Epithelial cell of proximal tubule (primary cell): ENCODE results near the gene PLAAT1. TPM values are rescaled to one million over a fixed set of nuclear protein-coding genes. Genes with fewer than 3 reads are reported as not detected.

Experiments used
- DNase-seq: peaks from one replicate; pipeline ENCODE4 v3.0.0-alpha.2; 2011; ENCODE audit warnings: low read depth
- H3K4me3 ChIP-seq: 2 replicates; pipeline ENCODE4 v1.5.1; 2011; ENCODE audit warnings: low read depth, mild to moderate bottlenecking, low read length
- CTCF ChIP-seq: conservative IDR thresholded peaks from 2 replicates; pipeline ENCODE4 v1.5.1; 2012; ENCODE audit warnings: low read depth, mild to moderate bottlenecking, low read length
- total RNA-seq: library from RNA; depleted of rRNA; stranded (reverse); fragments of >200 nt; gene quantifications from 2 replicates; pipeline ENCODE4 v1.2.3, GENCODE V29; 2015

The PLAAT1 gene
- total RNA-seq, 1 donor from 2014 or later, result 2.1 TPM

GRCh38 chr3:193313061-193313958, 72.3 kb downstream of the PLAAT1 start:
- no peak for DNase-seq
- no peak for TF ChIP-seq CTCF
- H3K4me3 ChIP-seq, result no peak overlapping the region

- H3K4me3 ChIP-seq, result no peak overlapping the region
- no peak for DNase-seq
- peak; percentile 36 for TF ChIP-seq CTCF
Observed at GRCh38 chr3:193314161-193314560, 73.1 kb downstream of the PLAAT1 start.

- no peak for TF ChIP-seq CTCF
- peak; percentile 46 for DNase-seq
Observed at GRCh38 chr3:193317682-193318300, 76.8 kb downstream of the PLAAT1 start.

More at GRCh38 chr3:193317682-193318300, 76.8 kb downstream of the PLAAT1 start:
- no peak overlapping the region for H3K4me3 ChIP-seq

Other genes starting within 250 kb of the PLAAT1 start
- not detected in 2 replicates for gene ATP13A5, start 137.5 kb downstream of the PLAAT1 start, total RNA-seq